ENCODE data around the gene FBXO36.
"Not testable (repeated sequence)": the region's sequence is repeated elsewhere in the genome, so short reads cannot be mapped to it uniquely, and the experiment has no call there.

Gene FBXO36

DNA sequence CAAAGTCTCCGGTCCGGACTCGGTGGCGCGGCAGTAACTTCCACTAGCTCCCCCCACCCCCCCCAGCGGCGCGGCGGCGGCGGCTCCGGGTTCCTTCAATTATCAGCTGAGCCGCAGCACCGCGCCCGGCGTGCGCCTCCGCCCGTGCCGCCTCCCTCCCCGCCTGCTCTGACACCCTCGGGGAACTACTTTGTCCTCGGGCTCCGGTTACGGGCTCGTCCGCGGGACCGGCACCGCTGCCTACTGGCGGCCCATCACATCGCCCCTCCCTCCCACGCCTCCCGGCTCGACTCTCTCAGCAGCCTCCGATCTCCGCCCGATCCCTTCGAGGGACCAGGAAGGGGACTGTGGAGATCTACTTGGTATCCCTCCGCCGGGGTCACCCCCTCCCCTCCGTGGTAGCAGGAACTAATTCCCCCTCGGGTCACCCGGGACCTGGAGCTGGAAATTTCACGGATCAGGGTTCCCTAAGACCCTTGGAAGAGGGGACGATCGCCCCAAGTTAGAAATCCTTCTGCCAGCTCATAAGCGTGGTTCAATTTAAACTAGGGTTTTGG lies 333 bp upstream of the FBXO36 start, which contains the start of gene TRIP12:
TRIP12 (minus strand) TSS at position 118 of the 557 bp plus-strand sequence. CDS start 41,930 bp downstream, outside the sequence.
- H3K9me3 ChIP-seq (ENCODE audit: low read length) = peaks cover 2% of the 10 kb centered on the region

DNA sequence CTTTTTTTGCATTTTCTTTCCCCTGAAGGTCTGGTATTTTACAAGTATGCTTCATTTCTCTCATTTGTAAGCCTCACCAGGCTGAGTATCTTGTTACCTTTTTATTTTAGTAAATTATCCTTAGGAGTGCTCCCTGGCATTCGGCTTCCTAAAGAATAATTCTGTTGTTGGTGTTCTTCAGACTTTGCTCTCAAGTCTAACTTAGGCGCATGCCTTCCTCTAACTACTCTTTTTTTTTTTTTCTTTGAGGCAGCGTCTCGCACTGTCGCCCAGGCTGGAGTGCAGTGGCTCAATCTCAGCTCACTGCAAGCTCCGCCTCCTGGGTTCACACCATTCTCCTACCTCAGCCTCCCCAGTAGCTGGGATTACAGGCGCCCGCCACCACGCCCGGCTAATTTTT lies 2.2 kb downstream of the FBXO36 start:
- not testable (repeated sequence) for H3K4me1 ChIP-seq (ENCODE audit: insufficient read depth, low read length); H3K4me3 ChIP-seq (ENCODE audit: low read length); H2AFZ ChIP-seq (ENCODE audit: low read depth, low read length); H3K36me3 ChIP-seq (ENCODE audit: insufficient read depth, low read length); H3K9me3 ChIP-seq (ENCODE audit: low read length); H3K27me3 ChIP-seq (ENCODE audit: insufficient read depth, low read length)

More for the DNA sequence above, 333 bp upstream of the FBXO36 start, which contains the start of gene TRIP12:
- H3K36me3 ChIP-seq (ENCODE audit: insufficient read depth, low read length) = peaks cover 11% of the 10 kb centered on the region
- no peaks in the 10 kb centered on the region for H3K27me3 ChIP-seq (ENCODE audit: insufficient read depth, low read length)
- peak within 1 kb of the TSS; percentile 99 for H2AFZ ChIP-seq (ENCODE audit: low read depth, low read length)
- H3K4me3 ChIP-seq (ENCODE audit: low read length) = peak within 1 kb of the TSS; percentile 78
- peaks cover 7% of the 10 kb centered on the region for H3K4me1 ChIP-seq (ENCODE audit: insufficient read depth, low read length)

DNA sequence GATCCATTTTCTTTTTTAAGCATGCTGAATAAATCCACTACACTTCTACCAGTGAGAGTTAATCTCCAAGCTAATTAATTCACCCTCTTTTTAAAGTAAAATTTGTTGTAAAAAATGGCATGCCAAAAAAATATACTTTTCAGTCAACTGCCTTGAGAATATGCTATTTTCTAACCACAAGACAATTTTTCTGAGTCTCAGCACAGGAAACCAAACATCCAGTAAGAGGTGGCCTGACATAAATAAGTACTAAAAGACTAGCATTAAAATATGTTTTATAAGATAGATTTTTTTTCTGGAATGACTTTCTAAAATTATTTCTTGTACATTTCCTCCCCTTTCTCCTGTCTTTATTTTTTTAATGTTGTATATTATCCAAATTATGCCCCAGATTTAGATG lies 2.9 kb downstream of the FBXO36 start:
- Histone ChIP-seq H2AFZ (ENCODE audit: low read depth, low read length) (no peak overlapping the region), H3K9me3 (ENCODE audit: low read length) (no peaks in the 10 kb centered on the region), H3K4me3 (ENCODE audit: low read length) (no peak overlapping the region), H3K27me3 (ENCODE audit: insufficient read depth, low read length) (no peaks in the 10 kb centered on the region), H3K36me3 (ENCODE audit: insufficient read depth, low read length) (no peaks in the 10 kb centered on the region), H3K4me1 (ENCODE audit: insufficient read depth, low read length) (no peaks in the 10 kb centered on the region)

DNA sequence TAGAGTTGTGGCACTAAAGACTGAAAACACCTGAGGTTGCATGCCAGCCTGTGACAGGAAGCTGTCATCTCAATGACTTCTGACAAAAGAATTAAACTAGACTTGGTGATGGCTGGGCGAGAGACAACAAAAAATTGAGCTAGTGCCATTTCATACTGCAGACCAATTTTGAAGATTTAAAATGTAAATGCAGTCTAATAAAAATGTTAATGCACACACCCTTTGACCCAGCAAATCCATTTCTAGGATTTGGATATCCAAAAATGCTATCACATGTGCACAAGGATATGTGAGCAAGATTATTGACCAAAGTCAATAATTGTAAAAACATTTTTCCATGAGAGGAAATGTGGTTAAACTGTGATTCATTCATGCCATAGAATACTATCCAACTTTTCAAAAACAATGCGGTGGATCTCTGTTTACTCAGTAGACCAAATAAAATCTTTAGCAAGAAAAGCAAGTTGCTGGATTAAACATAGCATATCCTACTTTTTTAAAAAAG lies 5.6 kb downstream of the FBXO36 start:
- H3K27me3 ChIP-seq (ENCODE audit: insufficient read depth, low read length) = no peaks in the 10 kb centered on the region
- H3K4me1 ChIP-seq (ENCODE audit: insufficient read depth, low read length) = no peaks in the 10 kb centered on the region
- H2AFZ ChIP-seq (ENCODE audit: low read depth, low read length) = no peak overlapping the region
- no peaks in the 10 kb centered on the region for H3K9me3 ChIP-seq (ENCODE audit: low read length)
- H3K4me3 ChIP-seq (ENCODE audit: low read length) = no peak overlapping the region
- H3K36me3 ChIP-seq (ENCODE audit: insufficient read depth, low read length) = peaks cover 4% of the 10 kb centered on the region

DNA sequence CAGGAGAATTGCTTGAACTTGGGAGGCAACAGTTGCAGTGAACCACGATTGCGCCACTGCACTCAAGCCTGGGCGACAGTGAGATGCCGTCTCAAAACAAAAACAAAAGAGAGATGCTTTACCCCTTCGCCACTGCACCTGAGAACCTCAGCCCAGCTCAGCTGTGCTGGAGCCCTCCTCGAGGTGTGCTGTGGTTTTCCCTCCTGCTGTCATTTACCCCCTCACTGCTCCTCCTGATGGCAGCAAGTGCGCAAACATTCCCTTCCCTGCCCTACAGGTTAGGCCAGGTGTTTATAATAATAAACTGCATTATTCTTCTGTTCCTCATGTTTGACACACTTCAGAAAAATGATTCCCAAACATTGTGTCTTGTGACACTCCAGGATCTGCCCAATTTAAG lies 8.4 kb downstream of the FBXO36 start:
- no peaks in the 10 kb centered on the region for H3K9me3 ChIP-seq (ENCODE audit: low read length)
- no peaks in the 10 kb centered on the region for H3K27me3 ChIP-seq (ENCODE audit: insufficient read depth, low read length)
- H3K4me3 ChIP-seq (ENCODE audit: low read length) = no peak overlapping the region
- H3K36me3 ChIP-seq (ENCODE audit: insufficient read depth, low read length) = peaks cover 10% of the 10 kb centered on the region
- H2AFZ ChIP-seq (ENCODE audit: low read depth, low read length) = no peak overlapping the region
- H3K4me1 ChIP-seq (ENCODE audit: insufficient read depth, low read length) = no peaks in the 10 kb centered on the region

DNA sequence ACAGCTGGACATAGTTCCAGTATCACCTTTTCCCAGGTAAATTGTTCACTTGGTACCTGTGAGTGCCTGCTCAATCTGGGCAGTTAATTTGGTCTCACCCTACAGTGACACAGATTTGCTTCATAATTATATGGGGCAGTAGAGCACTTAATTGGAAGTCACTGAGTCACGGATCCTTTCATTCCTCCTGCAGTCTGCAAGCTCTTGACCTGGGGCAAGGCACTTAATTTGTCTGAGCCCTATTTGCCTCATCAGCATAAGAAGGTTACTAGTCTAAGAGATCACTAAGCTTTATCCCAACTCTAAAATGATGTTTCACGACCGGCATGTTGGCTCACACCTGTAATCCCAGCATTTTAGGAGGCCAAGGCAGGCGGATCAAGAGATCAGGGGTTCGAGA lies 8.9 kb downstream of the FBXO36 start:
- H3K4me1 ChIP-seq (ENCODE audit: insufficient read depth, low read length) = no peaks in the 10 kb centered on the region
- H3K9me3 ChIP-seq (ENCODE audit: low read length) = no peaks in the 10 kb centered on the region
- no peaks in the 10 kb centered on the region for H3K27me3 ChIP-seq (ENCODE audit: insufficient read depth, low read length)
- H2AFZ ChIP-seq (ENCODE audit: low read depth, low read length) = no peak overlapping the region
- H3K4me3 ChIP-seq (ENCODE audit: low read length) = no peak overlapping the region
- H3K36me3 ChIP-seq (ENCODE audit: insufficient read depth, low read length) = peaks cover 10% of the 10 kb centered on the region

DNA sequence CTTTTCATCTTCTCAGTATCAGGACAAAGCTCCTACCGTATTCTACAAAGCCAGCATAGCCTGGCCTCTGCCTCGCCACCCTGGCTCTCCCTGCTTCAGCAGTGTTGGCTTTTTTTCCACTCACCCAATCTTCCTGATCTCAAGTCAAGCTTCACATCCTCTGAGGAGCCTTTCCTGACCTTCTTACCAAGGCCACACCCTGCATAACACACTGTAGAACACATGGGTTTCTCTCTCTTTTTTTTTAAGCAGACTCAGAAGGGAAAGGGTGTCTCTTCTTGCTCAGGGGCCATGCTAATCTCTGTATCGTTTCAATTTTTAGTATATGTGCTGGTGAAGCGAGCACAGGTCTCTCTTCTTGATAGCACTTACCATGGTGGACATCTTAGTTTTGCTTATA lies 15.2 kb downstream of the FBXO36 start:
- Histone ChIP-seq H3K9me3 (ENCODE audit: low read length) (peaks cover 2% of the 10 kb centered on the region), H2AFZ (ENCODE audit: low read depth, low read length) (no peak overlapping the region), H3K4me1 (ENCODE audit: insufficient read depth, low read length) (no peaks in the 10 kb centered on the region), H3K36me3 (ENCODE audit: insufficient read depth, low read length) (peaks cover 8% of the 10 kb centered on the region), H3K27me3 (ENCODE audit: insufficient read depth, low read length) (no peaks in the 10 kb centered on the region), H3K4me3 (ENCODE audit: low read length) (no peak overlapping the region)

DNA sequence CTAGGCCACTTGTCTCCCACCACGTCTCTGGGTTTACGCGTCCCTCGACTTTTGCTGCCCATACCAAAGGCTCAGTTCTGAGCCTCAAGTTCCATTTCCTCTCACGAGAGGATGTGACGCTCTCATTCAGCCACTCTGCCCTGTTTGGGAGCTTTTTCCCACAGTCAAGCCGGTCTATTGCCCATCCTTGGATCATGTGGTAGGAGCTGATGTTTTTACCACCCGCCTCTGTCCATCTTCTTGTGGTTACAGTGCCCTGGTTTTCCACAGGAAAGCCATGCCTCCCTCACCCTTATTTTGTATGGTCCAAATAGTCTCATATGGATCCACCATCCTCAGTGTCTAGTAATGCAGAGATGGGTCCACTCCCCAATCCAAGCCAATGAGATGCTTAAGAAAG lies 20.4 kb downstream of the FBXO36 start:
- Histone ChIP-seq H3K27me3 (ENCODE audit: insufficient read depth, low read length) (no peaks in the 10 kb centered on the region), H3K4me3 (ENCODE audit: low read length) (no peak overlapping the region), H3K36me3 (ENCODE audit: insufficient read depth, low read length) (no peaks in the 10 kb centered on the region), H3K4me1 (ENCODE audit: insufficient read depth, low read length) (no peaks in the 10 kb centered on the region), H2AFZ (ENCODE audit: low read depth, low read length) (no peak overlapping the region), H3K9me3 (ENCODE audit: low read length) (peaks cover 2% of the 10 kb centered on the region)

DNA sequence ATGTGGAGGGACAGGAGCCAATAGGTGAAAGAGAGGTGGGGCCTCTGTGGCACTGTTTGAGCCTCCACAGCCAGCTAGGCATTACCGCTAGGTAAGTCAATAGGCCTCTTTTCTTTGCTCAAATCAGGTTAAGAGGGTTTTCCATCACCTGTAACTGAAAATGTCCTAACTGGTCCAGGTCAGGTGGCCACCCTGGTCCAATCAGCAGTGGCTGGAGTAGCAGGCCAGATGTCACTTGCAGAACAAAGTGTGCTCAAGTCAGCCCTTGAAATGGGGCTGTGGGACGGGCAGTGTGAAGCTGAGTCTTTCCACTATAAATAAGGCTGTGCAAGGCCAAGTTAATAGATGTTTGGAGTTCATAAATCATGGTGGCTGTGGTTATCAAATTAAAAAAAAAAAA lies 20.9 kb downstream of the FBXO36 start:
- no peaks in the 10 kb centered on the region for H3K9me3 ChIP-seq (ENCODE audit: low read length)

DNA sequence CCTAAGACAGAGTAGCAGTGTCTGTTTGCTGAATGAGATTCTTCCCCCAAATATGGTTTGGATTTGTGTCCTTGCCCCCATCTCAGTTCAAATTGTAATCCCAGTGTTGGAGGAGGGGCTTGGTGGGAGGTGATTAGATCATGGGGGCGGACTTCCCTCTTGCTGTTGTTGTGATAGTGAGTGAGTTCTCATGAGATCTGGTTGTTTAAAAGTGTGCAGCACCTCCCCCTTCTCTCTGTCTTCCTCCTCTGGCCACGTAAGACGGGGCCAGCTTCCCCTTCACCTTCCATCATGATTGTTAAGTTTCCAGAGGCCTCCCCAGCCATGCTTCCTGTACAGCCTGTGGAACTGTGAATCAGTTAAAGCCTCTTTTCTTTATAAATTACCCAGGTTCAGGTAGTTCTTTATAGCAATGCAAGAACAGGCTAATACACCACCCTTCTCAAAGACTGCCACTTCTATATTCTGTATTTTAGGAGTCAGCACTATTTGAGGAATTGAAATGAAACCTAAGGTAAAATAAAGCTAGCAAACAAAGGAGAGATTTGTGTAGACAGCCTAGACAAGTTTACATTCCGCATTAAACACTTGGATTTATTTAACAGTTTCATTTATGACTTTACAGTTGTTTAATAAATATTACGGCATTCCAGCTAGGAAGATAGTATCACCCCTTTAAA lies 21.6 kb downstream of the FBXO36 start:
- no peaks in the 10 kb centered on the region for H3K36me3 ChIP-seq (ENCODE audit: insufficient read depth, low read length)
- H3K4me3 ChIP-seq (ENCODE audit: low read length) = no peak overlapping the region
- no peaks in the 10 kb centered on the region for H3K4me1 ChIP-seq (ENCODE audit: insufficient read depth, low read length)
- no peaks in the 10 kb centered on the region for H3K9me3 ChIP-seq (ENCODE audit: low read length)
- H2AFZ ChIP-seq (ENCODE audit: low read depth, low read length) = no peak overlapping the region
- no peaks in the 10 kb centered on the region for H3K27me3 ChIP-seq (ENCODE audit: insufficient read depth, low read length)

More for the DNA sequence above, 20.9 kb downstream of the FBXO36 start:
- Histone ChIP-seq H2AFZ (ENCODE audit: low read depth, low read length) (no peak overlapping the region), H3K36me3 (ENCODE audit: insufficient read depth, low read length) (no peaks in the 10 kb centered on the region), H3K27me3 (ENCODE audit: insufficient read depth, low read length) (no peaks in the 10 kb centered on the region), H3K4me1 (ENCODE audit: insufficient read depth, low read length) (no peaks in the 10 kb centered on the region), H3K4me3 (ENCODE audit: low read length) (no peak overlapping the region)

DNA sequence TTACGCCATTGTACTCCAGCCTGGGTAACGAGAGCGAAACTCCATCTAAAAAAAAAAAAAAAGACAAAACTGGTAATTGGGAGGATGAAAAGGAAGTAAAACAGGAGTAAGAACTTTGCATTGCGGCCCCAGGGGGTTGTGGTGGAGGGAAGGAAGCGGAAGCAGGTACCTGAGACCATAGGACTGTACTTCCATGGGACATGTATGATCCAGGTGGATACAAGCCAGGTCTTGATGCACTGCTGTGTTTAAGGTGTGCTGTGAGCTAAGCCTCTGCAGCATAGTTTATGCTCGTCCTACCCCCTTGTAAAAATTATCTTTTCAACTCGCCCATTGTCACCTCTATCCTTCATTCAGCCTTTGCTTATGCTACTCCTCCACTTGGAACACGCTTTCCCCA lies 23.7 kb downstream of the FBXO36 start:
- Histone ChIP-seq H3K36me3 (ENCODE audit: insufficient read depth, low read length) (no peaks in the 10 kb centered on the region), H3K27me3 (ENCODE audit: insufficient read depth, low read length) (no peaks in the 10 kb centered on the region), H3K4me3 (ENCODE audit: low read length) (no peak overlapping the region), H3K9me3 (ENCODE audit: low read length) (no peaks in the 10 kb centered on the region), H2AFZ (ENCODE audit: low read depth, low read length) (no peak overlapping the region), H3K4me1 (ENCODE audit: insufficient read depth, low read length) (no peaks in the 10 kb centered on the region)

DNA sequence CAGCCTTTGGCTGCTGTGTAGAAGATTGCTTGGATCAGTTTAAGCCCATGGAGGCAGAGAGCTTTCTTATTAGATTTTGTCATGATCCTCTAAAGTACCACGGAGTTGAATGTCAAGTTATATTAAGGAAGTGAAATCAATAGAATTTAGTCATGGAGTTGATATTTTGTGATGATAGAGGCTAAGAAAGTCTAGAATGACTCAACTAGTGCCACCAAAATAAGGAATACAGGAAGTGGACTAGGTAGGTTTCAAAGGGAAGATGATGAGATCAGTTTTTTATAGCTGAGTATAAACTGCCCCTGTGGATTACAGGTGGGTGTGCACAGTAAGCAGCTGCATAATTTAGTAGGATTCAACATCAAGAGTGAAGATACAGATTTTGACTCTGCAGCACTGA lies 25.2 kb downstream of the FBXO36 start:
- Histone ChIP-seq H3K4me3 (ENCODE audit: low read length) (no peak overlapping the region), H3K4me1 (ENCODE audit: insufficient read depth, low read length) (no peaks in the 10 kb centered on the region), H3K9me3 (ENCODE audit: low read length) (no peaks in the 10 kb centered on the region), H3K36me3 (ENCODE audit: insufficient read depth, low read length) (no peaks in the 10 kb centered on the region), H2AFZ (ENCODE audit: low read depth, low read length) (no peak overlapping the region), H3K27me3 (ENCODE audit: insufficient read depth, low read length) (no peaks in the 10 kb centered on the region)

DNA sequence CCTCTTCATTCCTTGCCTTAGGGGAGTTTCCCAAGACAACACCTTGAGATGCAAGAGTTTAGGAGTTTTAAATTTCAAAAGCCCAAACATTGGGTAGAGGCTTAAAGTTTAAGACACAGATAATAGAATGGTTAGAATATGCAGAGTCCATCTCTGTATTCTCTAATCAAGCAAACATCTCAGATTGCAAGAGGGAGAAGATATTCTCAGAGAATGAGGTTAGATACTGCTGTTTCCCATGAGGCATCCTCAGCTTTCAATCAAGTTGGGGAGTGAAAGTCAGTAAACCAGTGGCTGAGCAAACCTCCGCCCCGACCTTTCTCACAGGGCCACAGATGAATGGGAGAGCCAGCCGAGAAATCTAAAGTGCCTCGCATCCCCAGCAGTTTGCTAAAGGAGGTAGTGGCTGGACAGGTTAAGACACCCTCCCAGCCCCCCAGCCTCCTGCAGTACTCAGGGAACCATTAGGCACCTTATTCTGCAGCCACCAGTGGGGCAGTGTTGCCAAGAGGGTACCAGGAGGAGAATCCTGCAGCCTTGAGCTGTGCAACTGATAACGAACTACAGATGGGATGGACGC lies 30.0 kb downstream of the FBXO36 start:
- Histone ChIP-seq H3K36me3 (ENCODE audit: insufficient read depth, low read length) (no peaks in the 10 kb centered on the region), H3K27me3 (ENCODE audit: insufficient read depth, low read length) (no peaks in the 10 kb centered on the region), H3K4me1 (ENCODE audit: insufficient read depth, low read length) (no peaks in the 10 kb centered on the region), H2AFZ (ENCODE audit: low read depth, low read length) (no peak overlapping the region), H3K9me3 (ENCODE audit: low read length) (no peaks in the 10 kb centered on the region), H3K4me3 (ENCODE audit: low read length) (no peak overlapping the region)
